Measurements from ENCODE around the gene TTC19. TPM values are rescaled to one million over a fixed set of nuclear protein-coding genes. Genes with fewer than 3 reads are reported as not detected.

TTC19 gene, protein sequence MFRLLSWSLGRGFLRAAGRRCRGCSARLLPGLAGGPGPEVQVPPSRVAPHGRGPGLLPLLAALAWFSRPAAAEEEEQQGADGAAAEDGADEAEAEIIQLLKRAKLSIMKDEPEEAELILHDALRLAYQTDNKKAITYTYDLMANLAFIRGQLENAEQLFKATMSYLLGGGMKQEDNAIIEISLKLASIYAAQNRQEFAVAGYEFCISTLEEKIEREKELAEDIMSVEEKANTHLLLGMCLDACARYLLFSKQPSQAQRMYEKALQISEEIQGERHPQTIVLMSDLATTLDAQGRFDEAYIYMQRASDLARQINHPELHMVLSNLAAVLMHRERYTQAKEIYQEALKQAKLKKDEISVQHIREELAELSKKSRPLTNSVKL
- total RNA-seq, result 10 to 100 TPM; 46.9 to 49.0 TPM
- total RNA-seq, result 71.5 to 75.3 reads per million in 2 donors

DNA sequence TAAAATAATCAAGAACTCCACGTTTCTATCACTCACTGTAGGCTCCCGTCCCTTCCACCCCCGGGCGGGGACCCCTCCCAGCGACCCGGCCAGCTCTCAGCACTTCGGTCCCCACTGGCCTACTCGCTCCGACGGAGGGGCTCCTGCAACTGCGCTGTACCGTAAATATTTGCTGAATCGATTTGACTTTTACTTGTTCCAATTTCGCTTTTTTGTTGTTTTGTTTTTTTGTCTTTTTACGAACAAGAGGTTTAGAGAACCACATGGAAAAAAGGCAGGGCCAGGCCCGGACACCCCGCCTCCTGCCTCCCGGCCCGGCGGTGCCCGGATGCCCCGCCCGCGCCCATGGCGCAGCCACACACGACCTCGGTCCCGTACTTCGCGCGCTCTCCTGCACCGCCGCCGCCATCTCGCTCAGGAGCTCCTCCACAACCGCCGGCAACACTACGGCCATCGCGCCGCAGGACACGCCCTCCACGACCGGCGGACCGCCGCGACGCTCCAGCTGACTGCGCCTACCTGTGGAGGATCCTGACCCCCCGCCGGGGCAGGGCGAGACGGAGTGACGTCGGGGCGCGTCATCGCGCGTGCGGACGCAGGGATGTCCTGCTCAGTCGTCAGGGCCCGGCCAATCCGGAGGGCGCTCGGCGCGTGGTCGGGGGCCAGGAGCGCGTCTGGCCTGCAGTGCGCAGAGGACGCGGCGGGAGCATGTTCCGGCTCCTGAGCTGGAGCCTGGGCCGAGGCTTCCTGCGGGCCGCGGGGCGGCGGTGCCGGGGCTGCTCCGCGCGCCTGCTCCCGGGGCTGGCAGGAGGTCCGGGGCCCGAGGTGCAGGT is at the start of gene TTC19, which contains the start of gene ZSWIM7:
TSS of gene TTC19 (plus strand) at position 684 of the 833 bp plus-strand sequence. CDS start at position 709, 25 bp downstream.
TSS of gene ZSWIM7 (minus strand) at position 564 of the 833 bp plus-strand sequence. CDS start at position 454, 110 bp downstream.
- peak; percentile 91 for ATAC-seq
- no peaks in the 10 kb centered on the region for H3K27me3 Mint-ChIP-seq
- H3K36me3 Mint-ChIP-seq (ENCODE audit: low read depth), result peaks cover 16% of the 10 kb centered on the region
- peak within 1 kb of the TSS; percentile 94 for H3K4me3 Mint-ChIP-seq
- no peaks in the 10 kb centered on the region for H3K9me3 ChIP-seq (ENCODE audit: control insufficient read depth, low read length, poor library complexity, severe bottlenecking)
- peaks cover 32% of the 10 kb centered on the region for H3K4me1 Mint-ChIP-seq
- H3K27ac Mint-ChIP-seq, result peak within 1 kb of the TSS; percentile 91
- peak; percentile 81 to 82 (median 82) for DNase-seq

DNA sequence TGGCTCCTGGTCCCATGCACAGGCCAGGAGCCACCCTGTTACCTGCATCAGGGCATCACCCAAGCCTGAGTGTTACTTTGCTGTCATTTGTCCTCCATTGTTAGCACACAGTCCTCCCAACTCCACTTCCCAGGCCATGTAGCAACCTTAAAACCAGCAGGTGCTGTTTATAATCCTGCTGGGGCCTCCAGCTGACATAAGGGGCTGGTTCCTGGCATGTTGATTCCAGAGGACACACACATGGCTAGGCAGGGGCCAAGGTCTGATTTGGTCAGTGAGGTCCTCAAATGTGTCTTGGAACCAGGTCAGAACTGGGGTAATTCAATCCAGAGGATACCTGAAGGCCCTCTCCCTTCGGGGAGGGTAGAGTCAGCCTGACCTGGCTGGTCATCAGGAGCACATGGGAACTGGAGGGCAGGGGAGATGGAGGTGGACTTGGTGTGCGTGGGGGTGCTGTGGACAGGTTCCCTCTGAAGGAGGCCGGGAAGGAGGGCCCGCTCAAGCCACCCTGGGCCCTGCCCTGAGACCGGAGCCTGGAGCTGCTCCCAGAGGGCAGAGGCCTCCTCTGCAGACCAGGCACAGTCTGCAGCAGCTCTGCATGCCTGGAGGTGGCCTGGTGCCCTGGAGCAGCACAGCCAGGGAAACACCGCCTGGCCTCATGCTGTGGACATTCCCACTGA is 48.1 kb upstream of the TTC19 start:
- H3K4me3 Mint-ChIP-seq, result no peak overlapping the region
- peaks cover 4% of the 10 kb centered on the region for H3K27me3 Mint-ChIP-seq
- ATAC-seq, result no peak
- H3K9me3 ChIP-seq (ENCODE audit: control insufficient read depth, low read length, poor library complexity, severe bottlenecking), result no peaks in the 10 kb centered on the region
- no peaks in the 10 kb centered on the region for H3K36me3 Mint-ChIP-seq (ENCODE audit: low read depth)
- H3K27ac Mint-ChIP-seq, result no peak overlapping the region
- DNase-seq, result no peak
- peaks cover 4% of the 10 kb centered on the region for H3K4me1 Mint-ChIP-seq

DNA sequence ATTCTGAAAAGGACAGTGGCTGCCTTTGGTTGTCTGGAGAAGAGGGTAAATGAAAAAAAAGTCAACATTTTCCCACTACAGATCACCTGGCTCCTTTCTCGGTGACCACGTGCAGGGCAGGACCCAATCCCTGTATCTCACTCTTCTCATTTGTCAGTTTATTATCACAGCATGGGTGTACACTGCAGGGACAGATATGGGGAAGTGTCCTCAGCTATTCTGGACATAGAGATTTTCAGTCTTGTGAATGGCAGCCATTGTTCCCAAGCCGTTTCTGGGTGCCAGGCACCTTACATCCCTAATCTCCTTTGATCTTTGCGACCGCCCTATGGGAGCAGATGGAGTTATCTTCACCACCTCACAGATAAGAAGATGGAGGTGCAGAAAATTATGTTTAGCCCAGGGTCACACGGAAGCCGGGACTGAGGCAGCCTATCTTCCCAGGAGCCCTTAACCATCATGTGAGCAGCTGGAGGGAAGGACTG is 47.5 kb upstream of the TTC19 start:
- no peak for DNase-seq
- no peaks in the 10 kb centered on the region for H3K9me3 ChIP-seq (ENCODE audit: control insufficient read depth, low read length, poor library complexity, severe bottlenecking)
- H3K4me1 Mint-ChIP-seq, result peaks cover 6% of the 10 kb centered on the region
- H3K36me3 Mint-ChIP-seq (ENCODE audit: low read depth), result peaks cover 3% of the 10 kb centered on the region
- peaks cover 6% of the 10 kb centered on the region for H3K27me3 Mint-ChIP-seq
- H3K4me3 Mint-ChIP-seq, result no peak overlapping the region
- H3K27ac Mint-ChIP-seq, result no peak overlapping the region
- no peak for ATAC-seq

DNA sequence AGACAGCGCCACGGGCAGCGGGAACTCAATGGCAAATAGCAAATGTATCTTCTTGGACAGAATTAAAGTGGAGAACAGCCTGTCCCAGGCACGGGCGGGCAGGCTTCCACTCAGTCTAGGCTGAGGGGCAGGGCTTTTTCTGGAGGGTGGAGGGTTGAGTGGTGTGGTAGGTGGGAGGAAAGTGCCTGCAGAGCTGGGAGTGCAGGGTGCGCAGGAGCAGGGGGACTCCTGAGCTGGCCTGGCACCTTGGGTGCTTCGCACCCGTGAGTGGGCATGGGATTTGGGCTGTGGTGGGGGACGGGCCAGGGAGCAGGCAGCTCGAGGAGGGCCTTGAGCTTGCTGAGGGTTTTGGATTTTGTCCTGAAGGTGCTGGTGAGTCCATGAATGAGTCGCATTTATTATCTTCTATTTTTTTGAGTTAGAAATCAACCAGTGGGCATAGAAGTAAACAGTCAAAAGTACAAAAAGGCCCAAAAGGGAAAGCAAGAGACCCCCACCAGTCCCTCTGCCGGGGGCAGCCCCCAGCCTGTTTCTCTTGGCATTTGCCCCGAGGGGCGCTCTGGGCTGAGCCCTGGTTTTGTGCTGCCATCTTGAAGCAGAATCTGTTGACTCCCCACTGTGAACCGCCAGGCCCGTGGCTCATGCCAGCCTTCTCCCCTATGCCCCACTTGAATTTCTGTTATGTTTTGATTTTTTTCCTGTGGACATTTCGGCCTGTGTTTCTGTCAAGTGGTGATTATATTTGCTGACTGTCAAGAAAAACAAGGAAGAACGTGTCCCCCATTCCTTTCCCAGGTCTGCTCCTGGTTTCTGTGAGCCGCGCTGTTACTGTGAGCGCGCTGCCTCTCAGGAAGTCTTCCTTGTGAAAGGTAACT is 46.5 kb upstream of the TTC19 start:
- Mint-ChIP-seq H3K27me3 (peaks cover 13% of the 10 kb centered on the region), H3K27ac (no peak overlapping the region), H3K4me3 (no peak overlapping the region), H3K4me1 (peaks cover 6% of the 10 kb centered on the region), H3K36me3 (ENCODE audit: low read depth) (peaks cover 4% of the 10 kb centered on the region)
- DNase-seq, result no peak
- ATAC-seq, result no peak
- H3K9me3 ChIP-seq (ENCODE audit: control insufficient read depth, low read length, poor library complexity, severe bottlenecking), result no peaks in the 10 kb centered on the region

DNA sequence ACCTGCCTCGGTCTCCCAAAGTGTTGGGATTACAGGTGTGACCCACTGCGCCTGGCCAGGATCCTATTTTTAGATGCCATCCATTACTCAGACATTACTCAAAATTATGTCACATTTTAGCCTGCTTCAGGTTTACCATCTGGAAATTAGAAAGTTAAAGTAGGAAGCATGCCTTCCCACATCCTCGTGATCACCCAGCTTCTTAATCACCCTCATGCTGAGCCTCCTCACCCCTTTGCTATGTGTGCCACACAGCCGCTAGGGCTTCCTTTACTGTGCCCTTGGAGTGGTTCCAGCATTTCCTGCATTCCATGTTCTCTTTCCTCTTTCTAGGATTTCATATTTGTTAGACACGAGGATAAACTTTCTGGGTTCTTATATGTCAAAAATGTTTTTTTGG is 45.4 kb upstream of the TTC19 start:
- H3K9me3 ChIP-seq (ENCODE audit: control insufficient read depth, low read length, poor library complexity, severe bottlenecking), result no peaks in the 10 kb centered on the region
- Mint-ChIP-seq H3K4me3 (no peak overlapping the region), H3K27ac (no peak overlapping the region), H3K27me3 (peaks cover 20% of the 10 kb centered on the region), H3K36me3 (ENCODE audit: low read depth) (peaks cover 8% of the 10 kb centered on the region), H3K4me1 (peaks cover 13% of the 10 kb centered on the region)
- DNase-seq (no peak), ATAC-seq (no peak)

DNA sequence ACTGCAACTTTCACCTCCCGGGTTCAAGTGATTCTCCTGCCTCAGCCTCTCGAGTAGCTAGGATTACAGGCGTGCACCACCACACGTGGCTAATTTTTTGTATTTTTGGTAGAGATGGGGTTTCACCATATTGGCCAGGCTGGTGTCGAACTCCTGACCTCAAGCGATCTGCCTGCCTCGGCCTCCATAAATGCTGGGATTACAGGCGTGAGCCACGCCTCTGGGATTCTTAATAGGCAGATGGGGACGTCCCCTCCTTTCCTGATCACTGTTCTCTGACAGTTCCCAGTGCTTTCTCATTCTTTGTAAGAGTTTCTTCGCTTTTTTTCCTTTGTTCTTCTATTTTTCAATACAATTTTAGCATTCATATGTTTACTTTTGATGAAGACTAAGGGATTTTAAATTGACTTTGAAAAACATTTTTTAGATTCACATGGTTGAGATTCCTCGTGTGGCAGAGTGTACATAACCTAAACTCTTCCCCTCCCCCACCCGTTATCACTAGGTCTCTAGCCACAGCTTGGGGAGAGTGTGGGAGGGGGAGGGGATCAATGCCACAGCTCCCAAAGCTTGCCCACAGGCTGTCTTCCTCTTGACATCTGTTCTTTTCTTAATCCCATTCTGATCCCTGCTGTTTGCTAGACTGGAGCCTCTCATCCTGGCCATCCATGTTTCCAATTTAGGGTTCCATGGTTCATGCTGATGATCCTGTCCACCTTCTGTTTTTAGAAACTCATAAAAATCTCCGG is 43.7 kb upstream of the TTC19 start:
- H3K9me3 ChIP-seq (ENCODE audit: control insufficient read depth, low read length, poor library complexity, severe bottlenecking), result no peaks in the 10 kb centered on the region
- H3K27me3 Mint-ChIP-seq, result peaks cover 20% of the 10 kb centered on the region
- no peak overlapping the region for H3K27ac Mint-ChIP-seq
- DNase-seq (no peak), ATAC-seq (no peak)
- H3K36me3 Mint-ChIP-seq (ENCODE audit: low read depth), result peaks cover 8% of the 10 kb centered on the region
- H3K4me3 Mint-ChIP-seq, result no peak overlapping the region
- H3K4me1 Mint-ChIP-seq, result peaks cover 11% of the 10 kb centered on the region

DNA sequence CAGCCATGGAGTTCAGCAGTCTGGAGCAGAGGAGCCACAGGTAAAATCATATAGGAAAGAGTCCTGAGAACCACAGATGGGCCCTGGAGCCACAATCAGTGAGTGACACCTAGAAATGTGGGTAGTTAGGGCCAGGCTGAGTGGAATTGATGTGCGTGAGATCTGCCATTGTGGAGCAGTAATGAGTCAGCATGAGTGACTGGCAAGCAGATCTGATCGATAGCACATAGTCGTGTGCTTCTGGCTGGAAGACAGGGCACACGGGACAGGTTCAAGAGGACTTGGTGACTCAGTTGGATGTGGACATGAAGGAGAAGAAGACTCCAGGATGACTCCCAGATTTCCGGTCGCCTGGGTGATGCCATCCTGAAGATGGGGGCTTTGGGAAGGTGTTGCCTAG is 42.4 kb upstream of the TTC19 start:
- Mint-ChIP-seq H3K27ac (no peak overlapping the region), H3K4me1 (peaks cover 11% of the 10 kb centered on the region), H3K4me3 (no peak overlapping the region), H3K36me3 (ENCODE audit: low read depth) (peaks cover 8% of the 10 kb centered on the region), H3K27me3 (peaks cover 20% of the 10 kb centered on the region)
- no peak for ATAC-seq
- H3K9me3 ChIP-seq (ENCODE audit: control insufficient read depth, low read length, poor library complexity, severe bottlenecking), result no peaks in the 10 kb centered on the region
- DNase-seq, result no peak

DNA sequence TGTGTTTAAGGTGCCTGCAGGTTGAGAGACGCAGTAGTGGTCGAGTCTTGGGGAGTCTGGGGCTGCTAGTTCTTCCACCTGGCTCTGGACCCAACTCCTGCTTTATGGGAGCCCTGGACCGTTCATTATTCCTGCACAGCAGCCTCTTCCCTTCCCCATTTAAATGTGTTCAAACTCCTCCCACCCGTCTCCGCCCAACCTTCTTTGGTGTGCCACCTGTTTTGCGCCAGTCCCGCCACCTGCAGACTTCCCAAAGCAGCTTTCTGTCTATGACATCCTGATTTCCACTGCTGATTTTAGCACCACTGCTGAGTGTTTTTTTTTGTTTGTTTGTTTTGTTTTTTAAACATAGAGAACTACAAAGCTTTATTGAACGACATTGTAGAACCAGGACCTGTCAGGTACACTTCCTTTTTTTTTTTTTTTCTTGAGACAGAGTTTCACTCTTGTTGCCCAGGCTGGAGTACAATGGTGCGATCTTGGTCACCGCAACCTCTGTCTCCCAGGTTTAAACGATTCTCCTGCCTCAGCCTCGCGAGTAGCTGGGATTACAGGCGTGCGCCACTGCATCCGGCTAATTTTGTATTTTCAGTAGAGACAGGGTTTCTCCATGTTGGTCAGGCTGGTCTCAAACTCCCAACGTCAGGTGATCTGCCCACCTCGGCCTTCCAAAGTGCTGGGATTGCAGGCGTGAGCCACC is 41.9 kb upstream of the TTC19 start:
- Mint-ChIP-seq H3K36me3 (ENCODE audit: low read depth) (peaks cover 8% of the 10 kb centered on the region), H3K27me3 (peaks cover 20% of the 10 kb centered on the region), H3K4me1 (peaks cover 11% of the 10 kb centered on the region), H3K27ac (peak overlapping the region; percentile 35), H3K4me3 (no peak overlapping the region)
- H3K9me3 ChIP-seq (ENCODE audit: control insufficient read depth, low read length, poor library complexity, severe bottlenecking), result no peaks in the 10 kb centered on the region
- ATAC-seq, result no peak
- DNase-seq, result no peak

DNA sequence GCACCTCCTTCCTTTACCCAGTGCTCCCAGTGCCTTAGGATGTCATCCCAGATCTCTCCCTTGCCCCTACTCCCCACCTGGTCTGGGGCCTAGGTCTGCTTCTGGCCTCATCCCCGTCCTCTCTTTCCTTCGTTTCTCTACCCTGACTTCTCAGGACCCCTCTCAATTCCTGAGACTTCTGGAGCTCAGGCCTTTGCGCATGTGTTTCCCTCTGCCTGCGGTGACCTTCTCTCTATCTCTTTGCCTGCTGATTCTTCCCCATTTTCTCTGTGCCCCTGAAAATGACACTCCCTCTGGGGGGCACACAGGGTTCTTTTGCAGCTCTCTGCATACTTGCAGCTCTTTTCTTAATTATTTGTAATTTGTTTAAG is 41.2 kb upstream of the TTC19 start:
- no peak for ATAC-seq
- H3K4me3 Mint-ChIP-seq, result no peak overlapping the region
- no peaks in the 10 kb centered on the region for H3K9me3 ChIP-seq (ENCODE audit: control insufficient read depth, low read length, poor library complexity, severe bottlenecking)
- H3K27ac Mint-ChIP-seq, result peak overlapping the region; percentile 35
- peaks cover 20% of the 10 kb centered on the region for H3K27me3 Mint-ChIP-seq
- no peak for DNase-seq
- peaks cover 8% of the 10 kb centered on the region for H3K36me3 Mint-ChIP-seq (ENCODE audit: low read depth)
- H3K4me1 Mint-ChIP-seq, result peaks cover 11% of the 10 kb centered on the region

DNA sequence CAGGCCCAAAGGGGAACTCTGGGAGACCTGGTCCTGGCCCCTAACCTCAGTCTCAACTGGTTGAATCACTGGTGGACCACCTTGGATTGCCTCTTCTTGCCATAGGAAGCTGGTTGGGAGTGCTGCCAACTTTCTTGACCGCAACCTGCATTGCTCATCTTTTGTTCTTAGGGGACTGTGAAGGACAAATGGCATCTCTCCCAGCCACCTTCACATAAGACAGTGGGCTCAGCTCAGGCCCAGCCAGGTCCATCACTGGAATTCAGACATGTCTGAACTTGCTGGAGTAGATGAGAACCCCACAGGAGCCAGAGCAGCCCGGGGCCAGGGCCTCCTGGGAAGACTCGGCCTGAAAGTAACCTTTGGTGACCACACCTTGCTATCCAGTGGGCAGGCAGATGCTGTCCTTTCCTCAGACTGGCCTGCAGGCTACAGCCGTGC is 35.9 kb upstream of the TTC19 start:
- no peaks in the 10 kb centered on the region for H3K9me3 ChIP-seq (ENCODE audit: control insufficient read depth, low read length, poor library complexity, severe bottlenecking)
- Mint-ChIP-seq H3K36me3 (ENCODE audit: low read depth) (peaks cover 5% of the 10 kb centered on the region), H3K4me3 (no peak overlapping the region), H3K27me3 (peaks cover 33% of the 10 kb centered on the region), H3K27ac (no peak overlapping the region), H3K4me1 (peaks cover 11% of the 10 kb centered on the region)
- no peak for DNase-seq
- ATAC-seq, result no peak

DNA sequence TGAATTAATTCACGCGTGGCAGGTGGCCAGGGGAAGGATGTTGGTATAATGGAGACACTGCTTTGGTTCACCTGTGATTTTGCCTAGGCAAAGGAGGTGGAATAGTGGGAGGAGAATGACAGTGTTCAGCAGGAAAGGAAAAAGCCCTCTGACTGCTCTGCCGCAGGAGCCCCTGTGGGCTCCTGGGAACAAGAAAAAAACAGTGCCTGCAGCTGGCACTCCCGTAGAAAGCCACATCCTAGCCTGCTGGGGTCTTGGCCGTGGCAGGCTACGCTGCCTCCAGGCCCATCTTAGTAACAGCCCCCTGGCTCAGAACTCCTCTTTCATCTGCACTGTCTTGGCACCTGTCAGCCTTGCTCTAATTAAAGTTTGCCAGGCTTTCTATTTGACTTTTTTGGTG is 34.1 kb upstream of the TTC19 start:
- Mint-ChIP-seq H3K36me3 (ENCODE audit: low read depth) (peaks cover 5% of the 10 kb centered on the region), H3K27me3 (peaks cover 41% of the 10 kb centered on the region), H3K4me1 (peaks cover 8% of the 10 kb centered on the region), H3K4me3 (no peak overlapping the region), H3K27ac (no peak overlapping the region)
- H3K9me3 ChIP-seq (ENCODE audit: control insufficient read depth, low read length, poor library complexity, severe bottlenecking), result no peaks in the 10 kb centered on the region
- no peak for DNase-seq
- no peak for ATAC-seq

Data from T-helper 17 cell (primary cell).